SIG-M5 treated with dmso at 0.1 percent for 504 hours (cell line): ENCODE results near the gene KLK6.

Experiments used
- DNase-seq: peaks from one replicate; lab custom pipeline; 2025; ENCODE audit not compliant: unreplicated experiment; lab: John Stamatoyannopoulos, UW

Gene KLK6

DNA sequence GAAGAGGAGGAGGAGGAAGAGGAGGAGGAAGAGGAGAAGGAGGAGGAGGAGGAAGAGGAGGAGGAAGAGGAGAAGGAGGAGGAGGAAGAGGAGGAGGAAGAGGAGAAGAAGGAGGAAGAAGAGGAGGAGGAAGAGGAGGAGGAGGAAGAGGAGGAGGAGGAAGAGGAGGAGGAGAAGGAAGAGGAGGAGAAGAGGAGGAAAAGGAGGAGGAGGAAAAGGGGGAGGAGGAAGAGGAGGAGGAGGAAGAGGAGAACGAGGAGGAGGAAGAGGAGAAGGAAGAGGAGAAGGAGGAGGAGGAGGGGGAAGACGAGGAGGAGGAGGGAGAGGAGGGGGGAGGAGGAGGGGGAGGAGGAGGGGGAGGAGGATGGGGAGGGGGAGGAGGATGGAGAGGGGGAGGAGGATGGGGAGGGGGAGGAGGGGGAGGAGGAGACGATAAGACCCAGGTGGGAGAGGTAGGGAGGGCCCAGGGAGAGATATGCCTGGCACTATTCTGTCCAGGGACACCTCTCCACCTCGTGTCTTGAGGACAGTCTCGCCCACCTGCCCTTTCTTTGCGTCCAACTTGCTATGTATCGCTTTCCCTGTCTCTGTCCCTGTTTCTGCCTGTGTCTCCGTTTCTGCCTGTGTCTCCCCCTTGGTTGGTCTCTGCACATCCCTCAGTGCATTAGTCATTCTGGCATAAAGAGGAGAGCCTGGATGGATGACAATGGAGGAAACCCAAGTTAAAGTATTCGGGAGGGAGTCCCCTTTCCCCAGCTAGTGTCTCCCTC lies 9.5 kb downstream of the KLK6 start:
- no peak for DNase-seq

DNA sequence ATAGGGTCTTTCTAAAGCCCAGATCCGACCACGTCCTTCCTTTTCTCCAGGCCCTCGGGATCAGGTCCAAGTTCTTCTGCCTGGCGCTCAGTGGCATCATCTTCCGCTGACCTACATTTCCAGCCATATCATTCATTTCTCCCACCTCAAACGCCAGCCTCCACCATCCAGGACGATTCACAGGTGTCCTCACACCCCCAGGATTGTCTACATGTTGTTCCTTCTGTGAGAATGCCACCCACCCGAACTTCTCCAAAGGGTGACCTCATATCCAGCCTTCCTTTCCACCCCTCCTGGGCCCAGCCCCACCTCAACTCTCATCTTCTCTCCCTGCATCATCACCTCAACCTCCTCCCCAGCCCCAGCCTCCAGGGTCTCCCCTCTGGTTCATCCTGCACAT lies 11.8 kb downstream of the KLK6 start:
- no peak for DNase-seq

DNA sequence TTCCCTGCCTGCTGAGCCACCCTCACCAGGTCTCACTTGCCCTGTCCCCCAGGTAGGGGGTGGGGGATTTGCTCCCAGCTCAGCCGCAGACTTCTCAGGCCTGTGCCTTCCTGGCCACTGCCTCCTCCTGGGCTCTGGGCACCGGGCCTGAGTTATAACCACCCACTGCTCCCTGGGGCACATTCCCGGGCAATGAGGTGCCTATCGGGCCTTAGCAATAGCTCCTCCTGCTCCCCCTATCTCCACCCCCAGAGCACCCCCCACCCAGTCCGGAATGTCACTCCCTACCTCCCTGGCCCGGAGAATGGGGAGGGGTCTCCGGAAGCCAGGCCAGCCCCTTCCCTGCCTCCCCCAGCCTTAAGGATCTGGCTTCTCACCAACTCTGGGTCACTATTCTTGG lies 16.5 kb downstream of the KLK6 start, which contains the start of gene KLK5:
Gene KLK5 (minus strand): TSS at position 129 of the 400 bp plus-strand sequence. CDS start 381 bp downstream, outside the sequence.
- DNase-seq: no peak

DNA sequence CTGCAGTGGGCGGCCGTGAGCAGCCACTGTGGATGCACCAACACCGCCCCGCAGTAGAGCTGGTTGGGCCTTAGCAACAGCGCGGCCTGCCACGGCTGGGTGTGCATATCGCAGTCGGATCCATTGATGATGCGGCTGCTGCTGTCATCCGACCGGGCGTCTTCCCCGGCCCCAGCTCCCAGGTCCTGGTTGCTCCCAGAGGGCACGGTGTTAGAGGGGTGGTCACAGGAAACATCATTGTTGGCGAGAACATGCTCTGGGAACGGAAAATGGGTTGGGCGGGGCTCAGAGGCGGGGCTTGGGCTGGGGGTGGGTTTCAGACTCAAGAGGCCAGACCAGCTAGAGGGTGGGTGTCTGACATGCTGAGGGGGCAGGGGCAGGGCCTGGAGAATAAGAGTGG lies 19.5 kb downstream of the KLK6 start:
- no peak for DNase-seq

DNA sequence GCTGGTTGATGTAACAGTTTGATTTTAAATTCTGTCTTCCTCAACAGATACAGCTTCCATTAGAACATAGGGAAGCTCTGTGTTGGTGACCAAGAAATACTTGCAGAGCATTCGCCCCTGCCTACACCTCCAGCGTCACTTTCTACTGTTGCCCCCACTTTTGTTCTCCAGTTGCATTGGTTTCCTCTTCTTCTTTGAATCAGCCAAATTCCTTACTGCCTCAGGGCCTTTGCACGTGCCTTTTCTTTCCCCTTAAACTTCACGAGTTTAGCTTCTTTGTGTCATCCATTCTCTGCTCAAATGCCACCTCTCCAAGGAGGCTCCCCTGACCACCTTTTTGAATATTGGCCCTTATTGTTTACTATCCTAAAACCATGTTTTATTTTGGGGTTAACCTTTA lies 22.3 kb downstream of the KLK6 start:
- no peak for DNase-seq

DNA sequence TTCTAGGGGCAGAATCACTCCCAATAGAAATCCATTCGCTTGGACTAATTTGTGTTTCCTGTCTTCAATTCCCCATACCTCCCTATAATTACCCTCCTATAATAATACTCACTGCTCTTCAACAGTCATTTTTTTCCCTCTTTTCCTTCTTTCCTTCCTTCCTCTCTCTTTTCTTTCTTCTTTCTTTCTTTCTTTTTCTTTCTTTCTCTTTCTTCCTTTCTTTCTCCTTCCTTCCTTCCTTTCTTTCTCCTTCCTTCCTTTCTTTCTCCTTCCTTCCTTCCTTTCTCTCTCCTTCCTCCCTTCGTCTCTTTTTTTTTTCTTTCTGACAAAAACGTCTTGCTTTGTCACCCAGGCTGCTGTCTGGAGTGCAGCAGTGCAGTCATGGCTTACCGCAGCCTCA lies 24.6 kb downstream of the KLK6 start:
- DNase-seq: no peak

DNA sequence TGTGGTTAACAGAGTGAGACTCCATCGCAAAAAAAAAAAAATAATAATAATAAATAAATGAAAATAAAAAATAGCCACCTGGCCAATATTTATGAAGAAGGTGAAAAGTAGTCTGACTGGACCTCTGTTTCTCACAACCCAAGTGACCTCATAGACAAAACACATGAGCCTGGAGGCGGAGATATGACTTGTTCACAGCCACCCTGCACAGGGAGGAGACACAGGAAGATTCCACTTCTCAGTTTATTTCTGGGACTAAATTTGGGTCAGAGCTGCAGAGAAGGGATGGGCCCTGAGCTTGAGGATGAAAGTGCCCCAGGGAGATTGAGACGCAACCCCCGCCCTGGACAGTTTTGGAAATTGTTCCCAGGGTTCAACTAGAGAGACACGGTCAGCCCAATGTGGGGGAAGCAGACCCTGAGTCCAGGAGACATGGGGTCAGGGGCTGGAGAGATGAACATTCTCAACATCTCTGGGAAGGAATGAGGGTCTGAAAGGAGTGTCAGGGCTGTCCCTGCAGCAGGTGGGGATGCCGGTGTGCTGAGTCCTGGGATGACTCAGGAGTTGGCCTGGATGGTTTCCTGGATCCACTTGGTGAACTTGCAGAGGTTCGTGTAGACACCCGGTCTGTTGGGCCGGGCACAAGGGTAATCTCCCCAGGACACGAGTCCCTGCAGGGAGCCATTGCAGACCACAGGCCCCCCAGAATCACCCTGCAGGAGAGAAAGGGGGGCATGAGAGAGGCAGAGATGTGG lies 26.1 kb downstream of the KLK6 start:
- DNase-seq: no peak

DNA sequence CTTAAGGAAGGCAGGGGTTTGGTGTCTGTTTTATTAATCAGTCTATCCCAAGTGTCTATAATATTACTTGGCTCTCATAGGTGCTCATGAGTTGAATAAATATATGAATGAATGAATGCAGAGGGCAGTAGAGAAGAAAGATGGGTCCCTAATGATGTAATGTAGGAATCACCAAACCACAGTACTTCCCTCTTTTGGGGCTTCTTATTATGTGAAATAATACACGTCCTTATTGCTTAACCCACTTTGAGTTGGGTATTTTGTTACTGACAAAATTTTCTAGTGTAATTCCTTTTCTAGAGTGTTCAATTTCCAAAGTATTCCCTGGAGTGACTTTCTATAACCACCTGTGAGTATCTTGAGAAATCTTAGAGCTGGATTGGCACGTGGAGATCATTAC lies 29.8 kb downstream of the KLK6 start:
- DNase-seq: peak; percentile 15

DNA sequence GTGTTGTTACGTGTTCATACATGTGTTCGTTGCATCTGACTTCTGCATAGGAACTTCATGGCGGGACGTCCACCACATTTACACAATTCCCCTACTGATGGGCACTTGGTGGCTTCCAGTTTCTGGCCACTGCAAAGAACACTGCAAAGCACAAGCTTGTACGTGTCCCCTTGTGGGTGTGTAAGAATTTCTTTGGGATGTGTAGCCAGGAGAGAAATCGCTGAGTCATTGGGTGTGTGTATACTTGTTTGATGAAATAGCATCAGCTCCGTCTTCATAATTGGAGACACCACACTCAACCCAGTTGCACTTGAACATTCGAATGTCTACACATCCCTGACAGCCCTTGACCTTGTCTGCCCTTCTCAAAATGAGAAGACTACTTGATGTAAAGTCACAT lies 35.8 kb downstream of the KLK6 start:
- peak; percentile 11 for DNase-seq

DNA sequence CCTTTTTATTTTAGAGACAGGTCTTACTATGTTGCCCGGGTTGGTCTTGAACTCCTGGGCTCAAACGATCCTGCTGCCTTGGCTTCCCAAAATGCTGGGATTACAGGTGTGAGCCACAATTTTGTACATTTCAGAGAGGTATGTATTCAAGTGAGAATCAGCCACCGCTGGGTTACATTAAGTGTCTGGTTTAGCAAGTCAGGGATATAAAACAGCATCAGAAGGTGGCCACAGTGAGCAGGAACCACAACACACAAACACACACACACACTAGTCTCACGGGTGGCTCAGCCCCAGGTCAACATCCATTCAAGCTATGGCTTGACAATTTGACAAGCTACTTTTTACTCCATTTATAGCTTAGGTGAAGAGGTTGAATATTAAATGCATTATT lies 36.7 kb downstream of the KLK6 start:
- DNase-seq: peak; percentile 3

DNA sequence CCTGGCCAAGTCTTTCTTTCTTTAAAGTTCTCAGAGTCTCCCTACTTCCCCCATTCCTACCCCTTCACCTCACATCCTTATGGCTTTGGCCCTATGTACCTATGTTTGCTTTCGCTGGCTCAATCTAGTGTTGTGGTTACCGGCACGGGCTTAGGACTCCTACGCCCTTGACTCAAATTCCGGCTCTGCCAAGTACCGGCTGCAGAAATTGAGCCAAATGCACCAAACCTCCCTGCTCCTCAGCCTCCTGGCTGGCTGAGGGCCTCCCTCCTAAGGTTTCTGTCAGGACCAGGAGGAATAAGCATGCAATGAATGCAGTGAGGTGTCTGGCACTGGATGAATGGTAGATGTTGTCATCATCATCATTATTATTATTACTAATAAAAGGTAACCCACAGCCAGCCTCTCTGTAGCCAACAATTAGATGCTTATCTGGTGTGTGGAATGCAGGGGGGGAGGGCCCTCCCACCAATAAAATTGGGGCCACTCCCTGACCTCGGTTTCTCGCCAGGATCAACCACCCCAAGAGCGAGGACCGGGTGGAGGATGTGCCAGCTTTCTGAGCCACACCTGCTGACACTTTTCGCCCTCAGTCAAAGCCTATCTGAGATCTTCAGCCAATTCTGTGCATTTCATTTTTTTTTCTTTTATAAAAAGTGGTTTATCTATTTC lies 37.2 kb downstream of the KLK6 start:
- peak; percentile 9 for DNase-seq

DNA sequence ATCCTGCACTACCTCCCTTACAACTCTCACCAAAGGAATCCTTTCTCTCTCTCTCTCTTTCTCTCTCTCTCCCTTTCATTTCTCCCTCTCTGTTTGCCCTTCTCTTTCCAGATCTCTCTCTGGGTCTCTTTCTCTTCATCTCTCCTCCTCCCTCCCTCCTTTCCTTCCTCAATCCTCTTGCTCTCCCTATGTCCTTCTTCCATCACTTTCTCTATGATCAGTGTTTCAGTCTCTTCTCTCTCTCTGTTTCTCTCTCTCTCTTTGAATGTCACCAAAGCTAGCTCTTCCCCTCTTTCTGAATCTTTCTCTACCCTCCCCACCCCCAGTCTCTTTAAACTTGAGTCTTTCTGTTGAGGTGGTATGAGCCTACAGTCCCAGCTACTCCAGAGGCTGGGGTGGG lies 38.4 kb downstream of the KLK6 start:
- DNase-seq: no peak

DNA sequence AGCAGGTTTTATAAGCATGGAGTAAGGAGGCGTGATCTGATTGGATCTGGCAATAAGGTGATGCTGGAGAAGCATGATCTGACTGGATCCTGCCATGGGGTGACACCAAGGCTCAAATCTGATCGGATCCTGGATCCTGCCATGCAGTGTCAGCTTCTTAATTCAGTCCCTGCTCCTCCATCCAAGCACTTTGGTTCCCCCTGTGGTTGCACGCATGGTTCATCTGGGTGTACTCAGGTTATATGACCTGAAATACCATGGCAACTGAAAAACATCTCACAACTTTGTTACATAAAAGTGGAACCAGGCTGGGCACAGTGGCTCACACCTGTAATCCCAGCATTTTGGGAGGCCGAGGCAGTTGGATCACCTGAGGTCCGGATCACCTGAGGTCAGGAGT lies 40.6 kb downstream of the KLK6 start:
- no peak for DNase-seq

DNA sequence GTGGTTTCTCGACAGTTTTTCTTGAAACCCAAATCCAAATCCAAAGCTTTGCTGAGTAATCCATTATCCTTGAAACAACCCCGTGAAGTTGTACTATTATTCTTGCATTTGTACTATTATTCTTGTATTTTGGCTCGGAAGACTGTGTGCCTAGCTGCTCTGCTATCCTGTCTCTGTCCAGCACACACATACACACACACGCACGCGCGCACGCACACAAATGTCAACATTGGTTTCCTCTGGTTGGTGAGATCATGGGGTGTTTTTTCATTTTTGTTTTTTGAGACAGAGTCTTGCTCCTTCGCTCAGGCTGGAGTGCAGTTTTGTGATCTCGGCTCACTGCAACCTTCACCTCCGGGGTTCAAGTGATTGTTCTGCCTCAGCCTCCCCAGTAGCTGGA lies 43.2 kb downstream of the KLK6 start:
- no peak for DNase-seq

DNA sequence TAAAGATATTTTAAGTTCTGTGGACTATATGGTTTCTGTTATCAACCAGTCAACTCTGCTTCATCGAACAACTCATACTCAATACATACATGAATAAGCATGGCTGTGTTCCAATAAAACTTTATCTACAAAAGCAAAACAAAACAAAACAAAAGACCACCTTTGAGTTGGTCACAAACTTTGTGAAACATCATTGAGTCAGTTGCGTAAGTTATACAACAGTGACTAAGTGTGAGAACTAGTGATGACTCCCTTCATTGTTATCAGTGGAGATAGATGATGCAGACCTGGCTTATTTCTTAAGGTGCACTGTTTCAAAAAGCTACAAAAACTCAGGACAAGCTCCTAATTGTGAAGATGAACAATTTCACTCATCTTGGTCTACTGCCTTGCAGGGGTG lies 43.7 kb downstream of the KLK6 start:
- no peak for DNase-seq

DNA sequence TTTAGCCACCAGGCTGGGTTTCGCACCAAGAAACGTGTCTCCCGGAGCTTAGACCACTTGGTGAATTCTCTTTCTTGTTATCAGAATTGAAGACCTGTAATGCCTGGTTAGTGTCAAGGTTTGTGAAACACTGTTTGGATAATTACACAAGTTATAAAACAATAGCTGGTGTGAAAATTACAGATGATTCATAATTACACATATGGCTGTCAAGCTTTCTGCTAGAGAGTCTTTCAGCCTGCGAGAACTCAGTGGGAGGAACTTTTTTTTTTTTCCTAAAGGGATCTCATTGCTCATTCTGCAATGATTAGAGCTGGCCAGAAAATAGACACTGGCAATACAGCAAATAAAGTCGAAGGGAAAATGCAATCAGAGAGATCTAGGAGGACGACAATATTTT lies 44.8 kb downstream of the KLK6 start:
- DNase-seq: no peak

DNA sequence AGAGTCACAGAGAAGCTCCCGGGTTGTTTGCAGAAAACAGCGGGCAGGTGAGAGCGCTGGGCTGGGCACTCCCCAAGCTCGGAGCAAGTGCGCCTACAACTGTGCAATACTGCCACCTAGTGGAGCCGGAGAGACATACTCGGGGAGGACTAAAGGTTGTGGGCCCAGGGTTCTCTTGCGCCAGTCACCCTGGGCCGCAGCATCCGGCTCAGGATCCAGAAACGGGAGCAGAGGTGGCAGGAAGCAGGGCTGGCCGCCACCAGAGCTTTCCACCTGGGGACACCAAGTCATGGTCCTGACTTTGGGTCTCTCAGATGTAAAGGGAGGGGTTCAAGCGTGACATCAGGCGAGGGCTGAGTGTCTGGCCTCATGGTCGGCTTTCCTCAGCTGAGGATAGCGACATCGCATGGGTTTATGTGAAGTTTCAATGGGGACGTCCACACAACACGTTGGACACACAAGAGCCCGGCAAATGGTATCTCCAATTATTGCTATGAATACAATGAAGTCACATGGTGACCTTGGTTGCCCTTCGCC lies 47.0 kb downstream of the KLK6 start:
- DNase-seq: peak; percentile 77

DNA sequence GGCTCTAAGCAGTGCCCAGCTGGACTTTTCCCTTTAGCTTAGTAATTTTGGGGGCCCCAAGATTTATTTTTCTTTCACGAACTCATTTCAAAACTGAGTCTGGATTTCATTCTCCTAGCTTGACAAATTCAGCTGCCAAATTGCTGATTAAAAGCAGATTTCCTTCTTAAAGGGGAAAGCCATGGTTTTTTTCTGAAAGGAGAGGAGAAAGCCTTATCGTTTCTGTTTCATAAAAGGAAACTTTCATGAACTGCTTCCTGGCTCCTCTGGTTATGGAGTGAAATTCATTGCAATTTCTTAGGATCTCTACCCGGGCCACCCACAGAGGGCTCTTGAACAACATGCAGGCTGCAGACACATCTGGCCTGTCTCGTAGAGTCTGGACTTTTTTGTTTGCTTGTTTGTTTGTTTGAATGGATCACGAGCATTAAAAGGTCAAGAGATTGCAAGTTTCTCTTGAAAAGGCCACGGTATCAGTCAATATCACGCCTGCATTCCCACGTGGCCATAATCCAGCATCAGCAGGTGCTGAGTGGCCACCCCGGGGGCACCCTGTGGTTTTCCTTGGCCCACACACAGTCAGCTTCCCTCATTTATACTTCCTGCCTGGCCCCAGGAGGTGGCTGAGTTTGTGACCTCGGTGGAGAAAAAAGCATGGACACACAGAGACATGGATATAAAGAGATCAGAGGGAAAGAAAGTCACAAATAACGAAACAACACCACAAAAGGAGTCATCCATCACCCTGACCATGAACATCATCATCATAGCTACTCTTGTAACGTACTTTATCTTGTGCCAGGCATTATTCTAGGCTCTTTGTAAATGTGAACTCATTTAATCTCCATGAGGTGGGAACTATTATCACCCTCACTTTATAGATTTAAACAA lies 47.7 kb downstream of the KLK6 start:
- DNase-seq: no peak

DNA sequence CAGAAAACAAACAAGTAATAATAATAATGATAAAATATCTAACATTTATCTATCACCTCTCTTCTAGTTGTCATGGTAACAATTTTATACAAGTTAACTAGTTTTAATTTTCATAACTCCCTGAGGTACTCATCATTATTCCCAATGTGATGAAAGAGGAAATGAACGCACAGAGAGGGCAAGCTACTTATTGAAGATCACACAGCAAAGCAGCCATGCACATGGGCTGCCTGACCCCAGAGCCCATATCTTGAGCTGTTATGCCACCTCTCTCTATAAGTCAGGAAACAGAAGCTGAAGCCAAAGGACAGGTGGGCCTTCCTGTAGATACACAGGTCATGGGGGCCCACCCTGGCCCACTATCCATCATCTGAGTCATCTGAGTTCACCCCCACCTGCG lies 53.3 kb downstream of the KLK6 start:
- no peak for DNase-seq
